Transverse colon (tissue), 4 donors: ENCODE measurements around the gene TMEM50A. TPM values are rescaled to one million over a fixed set of nuclear protein-coding genes. Genes with fewer than 3 reads are reported as not detected.
A peak's percentile ranks its signal among the peaks of the same experiment; 100 is the strongest.
"Not testable (repeated sequence)": the region's sequence is repeated elsewhere in the genome, so short reads cannot be mapped to it uniquely, and the experiment has no call there.

Source experiments
- DNase-seq: peaks from one replicate; pipeline ENCODE4 v3.0.0-alpha.2; 2019
- H3K27ac ChIP-seq, 4 donors: fragments of 200-600 bp; sonication (generic); 2 replicates each; pipeline ENCODE4 v1.5.1; 2016 to 2018; ENCODE audit warnings: inconsistent platforms in 4 of 4
- H3K27me3 ChIP-seq: fragments of 200-600 bp; sonication (generic); 2 replicates; pipeline ENCODE4 v1.5.1; 2017; ENCODE audit warnings: inconsistent platforms
- H3K36me3 ChIP-seq, 4 donors: fragments of 200-600 bp; sonication (generic); 2 replicates each; pipeline ENCODE4 v1.5.1; 2017 to 2019; ENCODE audit warnings: inconsistent platforms in 4 of 4
- H3K4me1 ChIP-seq, 4 donors: fragments of 200-600 bp; sonication (generic); 2 replicates each; pipeline ENCODE4 v1.5.1; 2017 to 2020; ENCODE audit warnings: inconsistent platforms in 4 of 4
- H3K4me3 ChIP-seq, 4 donors: fragments of 200-600 bp; sonication (generic); 1 replicate in 1 of 4; 2 replicates in 3 of 4; pipeline versions ENCODE4 v1.5.1 to v1.6.1; 2017 to 2019; ENCODE audit warnings: inconsistent platforms in 4 of 4
- H3K9me3 ChIP-seq, 2 donors: fragments of 200-600 bp; sonication (generic); 2 replicates each; pipeline ENCODE4 v1.5.1; 2017 to 2019; ENCODE audit warnings: inconsistent platforms in 2 of 2
- EP300 ChIP-seq: sonication (generic); formaldehyde crosslinking; IDR thresholded peaks from one replicate; pipeline ENCODE4 v1.6.1; 2017; ENCODE audit warnings: antibody characterized with exemption, low read depth
- POLR2A ChIP-seq: fragments of 450-650 bp; IDR thresholded peaks from one replicate; pipeline ENCODE4 v1.6.1; 2016; ENCODE audit warnings: antibody characterized with exemption, mild to moderate bottlenecking, moderate library complexity
- POLR2AphosphoS5 ChIP-seq, 3 donors: sonication (generic); formaldehyde crosslinking; IDR thresholded peaks; one replicate each; pipeline ENCODE4 v1.6.1; 2016; ENCODE audit warnings: antibody characterized with exemption in 3 of 3
- WGBS, 2 donors: methylation state at CpG; one replicate each; pipeline ENCODE4 v1.1.5; 2018; ENCODE audit warnings: low coverage in 1 of 2; 5-methylcytosine and 5-hydroxymethylcytosine counted together
- in situ Hi-C, 4 donors: fragments of 200-750 bp; cut with MboI; loops; one replicate each; pipeline versions ENCODE4 v1.15.0 to v1.15.1; 2017; ENCODE audit warnings: low sequenced_read_pairs in 3 of 4, low pct_ligation_motif_present in 1 of 4, low pct_unique_long_range_greater_than_20kb in 1 of 4
- intact Hi-C: fragments of 100-400 bp; cut with DNase I; formaldehyde crosslinking; loops from one replicate; pipeline ENCODE4 v1.15.1; 2023; ENCODE audit warnings: low total_unique reads
- total RNA-seq, 4 donors: library from RNA; depleted of rRNA; stranded (reverse); fragments of >200 nt; gene quantifications; one replicate each; pipeline ENCODE4 v1.1.0, GENCODE V29; 2016
- TF ChIP-seq, protein P1 (sequence below), 5 experiments: fragments of 200-600 bp in 3 of 5; fragments of 450-650 bp in 2 of 5; sonication (generic) in 3 of 5; IDR thresholded peaks; 1 replicate in 2 of 5; 2 replicates in 3 of 5; pipeline ENCODE4 v1.5.1; 2016 to 2017; ENCODE audit warnings: antibody characterized with exemption in 5 of 5, inconsistent platforms in 3 of 5, mild to moderate bottlenecking in 2 of 5, moderate library complexity in 1 of 5

Gene TMEM50A
- total RNA-seq, 4 donors from 2014 or later = 21.7 to 108 (median 74.6) TPM

DNA sequence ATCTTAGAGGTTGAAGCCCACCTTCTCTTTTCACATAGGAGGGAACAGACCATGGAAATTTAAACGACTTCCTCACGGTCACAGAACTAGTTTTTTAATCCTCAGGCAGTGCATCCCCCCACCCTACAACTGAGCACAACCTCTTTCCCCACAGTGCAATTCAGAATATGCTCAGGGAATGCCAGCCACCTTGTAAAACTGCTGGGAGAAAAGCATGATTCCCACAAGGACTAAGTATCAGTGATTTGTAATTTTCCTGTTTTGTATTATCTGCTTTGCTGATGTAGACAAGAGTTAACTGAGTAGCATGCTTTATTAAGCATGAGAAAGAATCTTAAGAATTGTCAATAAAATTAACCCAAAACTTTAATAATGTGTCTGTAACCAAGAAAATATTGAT is 23.8 kb downstream of the TMEM50A start:
- H3K4me1 ChIP-seq = no peaks in the 10 kb centered on the region
- no peak overlapping the region for H3K4me3 ChIP-seq
- no peaks in the 10 kb centered on the region for H3K9me3 ChIP-seq
- peaks cover 0 to 34% (median 14%) of the 10 kb centered on the region in 4 donors for H3K36me3 ChIP-seq
- intact Hi-C loops (no loop called here), in situ Hi-C loops (no loop called here)
- 71 to 85% methylated on average over 2 of the region's 2 CpGs for WGBS, 2 donors
- TF ChIP-seq POLR2AphosphoS5 (IDR thresholded peaks at IDR 0.05) (no peak), POLR2A (no peak), EP300 (no peak)
- no peaks in the 10 kb centered on the region for H3K27me3 ChIP-seq
- peak overlapping the region in 1 of 4 donors; percentile 19 for H3K27ac ChIP-seq
- no peak for DNase-seq

DNA sequence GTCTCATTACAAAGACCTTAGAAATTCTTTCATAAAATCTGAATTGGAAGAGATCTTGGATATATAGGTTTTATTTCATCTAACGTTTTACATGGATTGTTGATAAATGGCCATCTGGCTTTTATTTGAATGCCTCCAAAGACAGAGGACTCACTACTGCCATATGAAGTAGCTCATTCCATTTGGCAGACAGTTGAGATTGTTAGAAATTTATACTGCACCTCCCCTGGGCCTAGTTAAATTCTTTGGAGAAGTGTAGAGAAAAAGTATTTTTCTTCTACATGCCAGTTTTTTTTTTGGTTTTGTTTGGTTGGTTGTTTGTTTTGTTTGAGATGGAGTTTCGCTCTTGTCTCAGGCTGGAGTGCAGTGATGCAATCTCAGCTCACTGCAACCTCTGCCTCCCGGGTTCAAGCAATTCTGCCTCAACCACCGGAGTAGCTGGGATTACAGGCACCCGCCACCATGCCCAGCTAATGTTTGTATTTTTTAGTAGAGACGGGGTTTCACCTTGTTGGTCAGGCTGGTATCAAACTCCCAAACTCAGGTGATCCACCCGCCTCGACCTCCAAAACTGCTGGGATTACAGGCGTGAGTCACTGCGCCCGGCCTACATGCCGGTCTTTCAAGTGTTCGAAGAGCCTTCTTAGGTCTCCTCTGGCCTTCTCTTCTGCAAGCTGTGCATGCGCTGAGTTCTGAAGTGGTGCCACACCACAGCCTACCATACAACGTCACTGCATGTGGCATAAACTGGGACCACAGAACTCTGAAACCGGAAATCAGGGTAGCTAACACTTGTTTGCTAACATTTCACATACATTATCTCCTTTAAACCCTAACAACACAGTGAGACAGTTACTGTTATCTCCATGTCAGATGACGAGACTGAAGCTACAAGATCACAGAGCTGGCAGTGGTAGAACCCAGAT is 24.8 kb downstream of the TMEM50A start:
- no CpG with 5 or more reads among the region's 17 CpGs for WGBS, 2 donors
- in situ Hi-C loops, H3K4me3 ChIP-seq, H3K9me3 ChIP-seq, intact Hi-C loops, H3K4me1 ChIP-seq, H3K27ac ChIP-seq, H3K27me3 ChIP-seq, DNase-seq: not testable (repeated sequence)
- peaks cover 0 to 28% (median 12%) of the 10 kb centered on the region in 4 donors for H3K36me3 ChIP-seq

DNA sequence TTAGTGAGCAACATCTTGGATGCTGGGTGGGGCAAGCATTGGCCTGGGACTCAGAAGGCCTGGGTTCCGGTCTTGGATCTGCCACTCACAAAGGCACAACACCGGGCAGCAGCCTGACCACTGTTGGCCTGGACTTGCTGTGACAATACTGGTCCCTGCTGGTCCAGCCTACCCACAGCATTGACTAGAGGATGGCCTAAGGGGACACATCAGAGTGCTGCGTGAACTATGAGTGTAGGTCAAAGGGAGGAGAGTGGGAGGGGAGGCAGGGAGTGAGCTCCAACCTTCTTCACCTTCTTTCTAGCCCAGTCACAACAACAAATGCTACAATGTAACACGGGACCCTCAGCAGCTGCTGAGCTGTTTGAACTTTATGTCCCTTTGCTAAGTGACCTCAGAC is 31.1 kb downstream of the TMEM50A start:
- WGBS, 2 donors = 72 to 91% methylated on average over 2 to 4 of the region's 4 CpGs
- TF ChIP-seq POLR2A = no peak
- TF ChIP-seq, protein P1, sequence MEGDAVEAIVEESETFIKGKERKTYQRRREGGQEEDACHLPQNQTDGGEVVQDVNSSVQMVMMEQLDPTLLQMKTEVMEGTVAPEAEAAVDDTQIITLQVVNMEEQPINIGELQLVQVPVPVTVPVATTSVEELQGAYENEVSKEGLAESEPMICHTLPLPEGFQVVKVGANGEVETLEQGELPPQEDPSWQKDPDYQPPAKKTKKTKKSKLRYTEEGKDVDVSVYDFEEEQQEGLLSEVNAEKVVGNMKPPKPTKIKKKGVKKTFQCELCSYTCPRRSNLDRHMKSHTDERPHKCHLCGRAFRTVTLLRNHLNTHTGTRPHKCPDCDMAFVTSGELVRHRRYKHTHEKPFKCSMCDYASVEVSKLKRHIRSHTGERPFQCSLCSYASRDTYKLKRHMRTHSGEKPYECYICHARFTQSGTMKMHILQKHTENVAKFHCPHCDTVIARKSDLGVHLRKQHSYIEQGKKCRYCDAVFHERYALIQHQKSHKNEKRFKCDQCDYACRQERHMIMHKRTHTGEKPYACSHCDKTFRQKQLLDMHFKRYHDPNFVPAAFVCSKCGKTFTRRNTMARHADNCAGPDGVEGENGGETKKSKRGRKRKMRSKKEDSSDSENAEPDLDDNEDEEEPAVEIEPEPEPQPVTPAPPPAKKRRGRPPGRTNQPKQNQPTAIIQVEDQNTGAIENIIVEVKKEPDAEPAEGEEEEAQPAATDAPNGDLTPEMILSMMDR (IDR thresholded peaks at IDR 0.05) = no peak
- no peak for TF ChIP-seq EP300
- TF ChIP-seq POLR2AphosphoS5 (IDR thresholded peaks at IDR 0.05) = no peak
- no peak overlapping the region for H3K4me3 ChIP-seq
- in situ Hi-C loops = no loop called here
- no peak overlapping the region for H3K27ac ChIP-seq
- H3K4me1 ChIP-seq = no peaks in the 10 kb centered on the region
- no peak for DNase-seq
- H3K9me3 ChIP-seq = no peaks in the 10 kb centered on the region
- no peaks in the 10 kb centered on the region for H3K36me3 ChIP-seq
- intact Hi-C loops = no loop called here
- no peaks in the 10 kb centered on the region for H3K27me3 ChIP-seq

DNA sequence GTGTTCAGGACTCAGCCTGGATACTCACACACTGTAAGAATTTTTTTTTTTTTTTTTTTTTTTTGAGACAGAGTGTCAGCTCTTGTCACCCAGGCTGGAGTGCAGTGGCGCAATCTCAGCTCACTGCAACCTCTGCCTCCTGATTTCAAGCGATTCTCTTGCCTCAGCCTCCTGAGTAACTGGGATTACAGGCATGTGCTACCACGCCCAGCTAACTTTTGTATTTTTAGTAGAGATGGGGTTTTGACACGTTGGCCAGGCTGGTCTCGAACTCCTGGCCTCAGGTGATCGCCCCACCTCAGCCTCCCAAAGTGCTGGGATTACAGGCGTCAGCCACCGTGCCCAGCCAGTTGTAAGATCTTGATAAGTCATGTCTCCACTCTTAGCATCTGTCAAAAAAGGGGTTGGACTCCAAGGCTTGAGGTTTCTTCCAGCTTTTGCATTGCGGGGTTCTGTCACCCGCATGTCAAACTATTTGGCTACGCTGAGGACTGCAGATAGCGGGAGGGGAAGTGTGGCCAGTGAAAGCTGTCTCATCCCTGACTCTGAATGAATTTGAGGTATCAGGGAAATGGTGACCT is 31.6 kb downstream of the TMEM50A start:
- H3K27ac ChIP-seq, intact Hi-C loops, H3K4me3 ChIP-seq, DNase-seq, H3K9me3 ChIP-seq, H3K27me3 ChIP-seq, H3K36me3 ChIP-seq, in situ Hi-C loops, H3K4me1 ChIP-seq: not testable (repeated sequence)
- 88% methylated on average over 12 of the region's 12 CpGs; no CpG with 5 or more reads in 1 of the 2 donors for WGBS, 2 donors

DNA sequence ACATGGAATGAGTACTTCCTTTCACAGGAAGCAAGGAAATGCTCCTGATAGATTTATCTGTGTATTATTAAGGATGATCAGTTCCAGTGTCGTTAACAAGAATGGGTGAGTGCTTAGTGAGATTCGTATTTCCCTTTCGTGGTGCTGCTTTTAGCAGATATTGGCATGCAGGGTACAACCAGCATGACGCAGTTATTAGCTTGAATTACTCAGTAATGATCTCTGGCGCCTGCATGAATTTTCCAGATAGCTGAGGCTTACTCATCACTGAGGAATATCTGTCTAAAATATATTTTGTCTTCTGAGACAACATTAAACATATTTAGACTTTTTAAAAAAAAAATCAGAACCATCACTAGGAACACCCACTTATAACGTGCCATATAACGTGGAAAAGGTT is 33.6 kb downstream of the TMEM50A start:
- 79 to 95% methylated on average over 4 to 7 of the region's 7 CpGs for WGBS, 2 donors
- H3K27me3 ChIP-seq, H3K9me3 ChIP-seq, H3K27ac ChIP-seq, DNase-seq, H3K4me1 ChIP-seq, in situ Hi-C loops, intact Hi-C loops, H3K4me3 ChIP-seq, H3K36me3 ChIP-seq: not testable (repeated sequence)

DNA sequence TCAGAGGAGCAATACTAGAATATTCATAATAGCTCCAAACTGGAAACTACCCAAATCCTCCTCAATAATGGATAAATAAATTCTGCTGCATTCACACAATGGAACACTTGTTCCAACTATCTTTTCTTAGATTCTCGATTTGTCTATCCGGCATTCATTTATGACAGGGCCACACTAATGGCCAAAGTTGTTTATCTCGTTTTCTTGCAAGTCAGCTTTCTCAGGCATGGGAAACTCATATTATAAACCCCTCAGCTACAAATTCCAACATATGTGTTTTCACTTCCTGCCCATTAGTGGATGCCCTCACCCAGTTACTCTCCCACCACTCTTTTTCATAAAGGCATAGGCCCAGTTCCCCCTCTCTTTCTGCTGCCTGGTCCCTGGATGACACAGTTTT is 40.2 kb downstream of the TMEM50A start:
- H3K4me1 ChIP-seq, H3K4me3 ChIP-seq, H3K27ac ChIP-seq, H3K36me3 ChIP-seq, H3K9me3 ChIP-seq, DNase-seq, in situ Hi-C loops, H3K27me3 ChIP-seq, intact Hi-C loops: not testable (repeated sequence)
- WGBS, 2 donors = 85 to 86% methylated on average over 3 of the region's 3 CpGs

DNA sequence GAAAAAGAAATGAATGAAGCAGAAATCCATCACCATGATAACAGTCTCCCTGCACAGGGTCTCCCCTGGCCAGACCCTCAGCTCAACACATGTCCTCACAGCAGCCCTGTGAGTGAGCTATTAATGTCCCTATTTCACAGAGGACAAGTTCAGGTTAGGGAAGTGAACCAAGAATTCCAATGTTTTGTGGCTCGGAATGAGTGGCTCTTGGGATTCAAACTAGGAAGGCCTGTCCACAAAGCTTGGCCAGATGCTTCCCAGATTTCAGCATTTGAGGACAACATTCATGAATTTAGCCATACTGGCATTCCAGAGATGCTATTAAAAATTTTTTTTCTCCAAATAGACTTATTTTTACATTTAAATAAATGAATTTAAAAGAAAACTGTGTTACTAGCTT is 44.4 kb downstream of the TMEM50A start:
- H3K9me3 ChIP-seq, H3K27me3 ChIP-seq, H3K27ac ChIP-seq, H3K4me3 ChIP-seq, H3K36me3 ChIP-seq, intact Hi-C loops, in situ Hi-C loops, DNase-seq, H3K4me1 ChIP-seq: not testable (repeated sequence)
- WGBS, 2 donors = 71% methylated on average over 1 of the region's 1 CpG; no CpG with 5 or more reads in 1 of the 2 donors

DNA sequence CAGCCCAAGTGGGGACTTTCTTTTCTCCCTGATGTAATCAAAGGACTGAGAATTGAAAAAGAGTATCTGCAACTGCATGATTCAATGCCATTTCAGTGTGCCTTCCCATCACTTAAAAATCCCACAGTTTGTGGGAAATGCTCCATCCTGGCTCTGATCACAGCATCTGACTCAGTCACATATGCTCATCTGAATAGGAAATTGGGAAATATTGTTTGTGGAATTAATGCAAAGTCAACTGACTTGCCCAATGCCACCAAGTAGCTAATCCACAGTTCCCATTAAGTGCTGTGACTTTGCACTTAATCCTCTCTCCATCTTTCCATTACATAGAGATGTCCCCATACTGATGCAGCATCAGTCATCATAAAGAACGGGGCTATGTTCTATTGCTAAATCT is 45.0 kb downstream of the TMEM50A start:
- H3K27me3 ChIP-seq, H3K4me1 ChIP-seq, H3K27ac ChIP-seq, H3K4me3 ChIP-seq, in situ Hi-C loops, H3K36me3 ChIP-seq, H3K9me3 ChIP-seq, DNase-seq, intact Hi-C loops: not testable (repeated sequence)
- WGBS, 2 donors = 33 to 69% methylated on average over 1 of the region's 1 CpG

DNA sequence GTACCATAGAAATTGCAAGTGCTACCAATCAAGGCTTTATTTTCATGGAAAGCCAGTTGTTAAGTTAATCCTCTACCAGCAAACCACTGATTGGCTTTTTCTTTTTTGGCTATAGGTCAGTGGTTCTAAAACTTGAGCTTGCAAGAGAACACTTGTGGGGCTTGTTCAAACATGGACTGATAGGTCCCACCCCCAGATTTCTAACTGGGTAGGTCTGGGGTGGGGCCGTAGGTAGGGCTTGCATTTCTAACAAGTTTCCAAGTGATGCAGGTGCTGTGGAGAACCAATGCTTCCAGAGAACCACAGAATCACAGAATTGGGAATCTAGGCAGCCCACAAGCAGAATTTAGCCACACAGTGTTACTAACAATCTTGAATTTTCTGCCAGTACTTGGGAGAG is 45.7 kb downstream of the TMEM50A start:
- H3K4me1 ChIP-seq, in situ Hi-C loops, H3K27me3 ChIP-seq, H3K9me3 ChIP-seq, intact Hi-C loops, H3K27ac ChIP-seq, H3K4me3 ChIP-seq, DNase-seq, H3K36me3 ChIP-seq: not testable (repeated sequence)
- WGBS, 2 donors = no CpG with 5 or more reads among the region's 1 CpG
